Urinary bladder (tissue), 4 donors: Measurements from ENCODE around the gene GHR. TPM values are rescaled to one million over a fixed set of nuclear protein-coding genes. Genes with fewer than 3 reads are reported as not detected.

ENCODE experiments used
- DNase-seq: peaks from one replicate; pipeline ENCODE4 v3.0.0-alpha.2; 2015; ENCODE audit errors: extremely low spot score
- H3K27ac ChIP-seq: one replicate; pipeline ENCODE4 v1.5.1; 2013; ENCODE audit warnings: low read depth, mild to moderate bottlenecking, moderate library complexity
- H3K36me3 ChIP-seq: one replicate; pipeline ENCODE4 v1.6.1; 2013; ENCODE audit warnings: mild to moderate bottlenecking, moderate library complexity; ENCODE audit not compliant: insufficient read depth
- H3K4me1 ChIP-seq: one replicate; pipeline ENCODE4 v1.6.1; 2013; ENCODE audit warnings: mild to moderate bottlenecking, moderate library complexity; ENCODE audit not compliant: insufficient read depth
- H3K4me3 ChIP-seq: one replicate; pipeline ENCODE4 v1.5.1; 2013; ENCODE audit warnings: low read depth, low read length
- WGBS: extraction: QIAGEN DNeasy Blood & Tissue Kit; methylation state at CpG from one replicate; pipeline ENCODE4 v1.1.7; 2013; 5-methylcytosine and 5-hydroxymethylcytosine counted together
- polyA plus RNA-seq: library from polyadenylated mRNA; stranded (reverse); fragments of 200-250 nt; gene quantifications from one replicate; pipeline ENCODE4 v1.2.3, GENCODE V29; 2013
- total RNA-seq: library from RNA; depleted of rRNA; stranded (reverse); fragments of >200 nt; gene quantifications from one replicate; pipeline ENCODE4 v1.2.3, GENCODE V29; 2014
- donor health status: healthy with polysubstance abuse.
- donor health status: healthy.

GHR gene
- total and polyA plus RNA-seq, 2 donors, result 10.1 to 34.6 TPM

GRCh38 chr5:42767491-42768105, 344.4 kb downstream of the GHR start:
- Histone ChIP-seq H3K4me1 (no peaks in the 10 kb centered on the region), H3K27ac (no peak overlapping the region), H3K36me3 (no peaks in the 10 kb centered on the region), H3K4me3 (no peak overlapping the region)
- WGBS, result 36% methylated on average over 3 of the region's 3 CpGs
- no peak for DNase-seq

GRCh38 chr5:42768106-42768504, 344.9 kb downstream of the GHR start:
- Histone ChIP-seq H3K4me3 (no peak overlapping the region), H3K36me3 (no peaks in the 10 kb centered on the region), H3K27ac (no peak overlapping the region), H3K4me1 (no peaks in the 10 kb centered on the region)
- WGBS, result 55% methylated on average over 1 of the region's 1 CpG
- DNase-seq, result no peak

GRCh38 chr5:42770003-42770402, 346.8 kb downstream of the GHR start:
- H3K36me3 ChIP-seq, result no peaks in the 10 kb centered on the region
- no peak for DNase-seq
- no peak overlapping the region for H3K27ac ChIP-seq
- no peak overlapping the region for H3K4me3 ChIP-seq
- no peaks in the 10 kb centered on the region for H3K4me1 ChIP-seq
